Immature natural killer cell (primary cell): Measurements from ENCODE around the gene CLDN2. TPM values are rescaled to one million over a fixed set of nuclear protein-coding genes. Genes with fewer than 3 reads are reported as not detected.
"Not testable (repeated sequence)": the region's sequence is repeated elsewhere in the genome, so short reads cannot be mapped to it uniquely, and the experiment has no call there.

ENCODE experiments used
- DNase-seq, 3 donors: peaks; one replicate each; pipeline ENCODE4 v3.0.0; 2022; ENCODE audit warnings: mixed read lengths in 1 of 3
- H3K27ac Mint-ChIP-seq, 6 donors: one replicate each; pipeline ENCODE4 v1.8.0; 2020; ENCODE audit warnings: mixed read lengths in 6 of 6, mild to moderate bottlenecking in 5 of 6, inconsistent platforms in 4 of 6, moderate library complexity in 3 of 6
- H3K27me3 Mint-ChIP-seq, 3 donors: one replicate each; pipeline ENCODE4 v1.8.0; 2020 to 2021; ENCODE audit warnings: low read depth in 3 of 3, mild to moderate bottlenecking in 3 of 3, mixed read lengths in 3 of 3, moderate library complexity in 3 of 3, inconsistent platforms in 1 of 3
- H3K36me3 Mint-ChIP-seq, 3 donors: one replicate each; pipeline ENCODE4 v1.8.0; 2020; ENCODE audit warnings: mixed read lengths in 3 of 3, inconsistent platforms in 2 of 3, mild to moderate bottlenecking in 2 of 3
- H3K4me1 Mint-ChIP-seq, 2 donors: one replicate each; pipeline ENCODE4 v1.8.0; 2020; ENCODE audit warnings: inconsistent platforms in 2 of 2, mild to moderate bottlenecking in 2 of 2, mixed read lengths in 2 of 2, moderate library complexity in 1 of 2
- H3K4me3 Mint-ChIP-seq, 5 donors: one replicate each; pipeline ENCODE4 v1.8.0; 2020; ENCODE audit warnings: mild to moderate bottlenecking in 5 of 5, mixed read lengths in 5 of 5, inconsistent platforms in 3 of 5, moderate library complexity in 3 of 5
- H3K9me3 Mint-ChIP-seq, 6 donors: one replicate each; pipeline ENCODE4 v1.8.0; 2020; ENCODE audit warnings: mild to moderate bottlenecking in 6 of 6, mixed read lengths in 6 of 6, inconsistent platforms in 4 of 6, moderate library complexity in 3 of 6
- polyA plus RNA-seq, 3 donors: library from polyadenylated mRNA; unstranded; fragments of 300-500 nt; fragmentation: Illumina TruSeq; gene quantifications; one replicate each; pipeline ENCODE4 v1.2.3, GENCODE V29; 2021

CLDN2 gene
- not detected for polyA plus RNA-seq

DNA sequence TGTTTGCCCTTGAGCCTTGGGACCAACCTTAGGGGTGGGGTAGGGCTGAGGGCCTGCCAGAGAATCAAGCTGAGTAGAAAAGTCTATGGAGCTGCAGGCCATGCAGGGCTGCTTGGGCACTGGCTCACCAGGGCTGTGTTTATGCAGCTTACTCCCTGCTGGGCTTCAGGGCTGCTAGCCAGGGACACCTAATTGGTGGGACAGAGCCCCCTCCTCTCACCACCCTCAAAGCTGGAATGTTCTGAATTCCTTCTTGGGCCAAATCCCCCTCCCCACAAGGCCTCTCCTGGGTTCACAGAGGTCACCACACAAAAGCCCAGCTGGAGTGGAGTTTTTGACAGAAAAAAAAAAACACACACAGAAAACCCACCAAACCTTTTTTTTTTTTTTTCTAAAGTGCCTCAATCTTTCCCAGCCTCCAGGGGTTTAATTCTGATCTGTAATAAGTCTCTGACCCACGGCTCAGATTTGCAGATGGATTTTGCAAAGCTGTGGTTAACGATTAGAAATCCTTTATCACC is at the start of gene CLDN2:
CLDN2 (plus strand) TSS at position 471 of the 521 bp plus-strand sequence. CDS start 7,827 bp downstream, outside the sequence.
- Mint-ChIP-seq H3K36me3 (no peaks in the 10 kb centered on the region), H3K4me1 (peaks cover 6 to 8% of the 10 kb centered on the region in 2 donors), H3K27me3 (peaks cover 0 to 9% (median 4%) of the 10 kb centered on the region in 3 donors), H3K9me3 (peaks cover 0 to 4% (median 0%) of the 10 kb centered on the region in 6 donors), H3K27ac (no peak within 1 kb of the TSS), H3K4me3 (no peak within 1 kb of the TSS)
- DNase-seq = no peak

DNA sequence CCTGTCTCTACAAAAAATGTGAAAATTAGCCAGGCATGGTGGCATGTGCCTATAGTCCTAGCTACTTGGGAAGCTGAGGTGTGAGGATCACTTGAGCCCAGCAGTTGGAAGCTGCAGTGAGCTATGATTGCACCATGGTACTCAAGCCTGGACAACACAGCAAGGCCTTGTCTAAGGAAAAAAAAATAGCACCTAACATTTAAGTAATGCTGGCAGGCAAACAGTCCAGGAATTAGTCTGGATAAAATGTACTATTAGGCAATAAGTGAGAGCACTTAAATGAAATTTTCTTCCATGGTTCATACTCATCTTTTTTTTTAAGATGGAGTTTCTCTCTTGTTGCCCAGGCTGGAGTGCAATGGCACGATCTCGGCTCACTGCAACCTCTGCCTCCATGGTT is 47.4 kb upstream of the CLDN2 start:
- not testable (repeated sequence) for H3K9me3 Mint-ChIP-seq, H3K27ac Mint-ChIP-seq, H3K36me3 Mint-ChIP-seq, DNase-seq, H3K4me1 Mint-ChIP-seq, H3K4me3 Mint-ChIP-seq
- peaks cover 0 to 11% (median 3%) of the 10 kb centered on the region in 3 donors for H3K27me3 Mint-ChIP-seq

DNA sequence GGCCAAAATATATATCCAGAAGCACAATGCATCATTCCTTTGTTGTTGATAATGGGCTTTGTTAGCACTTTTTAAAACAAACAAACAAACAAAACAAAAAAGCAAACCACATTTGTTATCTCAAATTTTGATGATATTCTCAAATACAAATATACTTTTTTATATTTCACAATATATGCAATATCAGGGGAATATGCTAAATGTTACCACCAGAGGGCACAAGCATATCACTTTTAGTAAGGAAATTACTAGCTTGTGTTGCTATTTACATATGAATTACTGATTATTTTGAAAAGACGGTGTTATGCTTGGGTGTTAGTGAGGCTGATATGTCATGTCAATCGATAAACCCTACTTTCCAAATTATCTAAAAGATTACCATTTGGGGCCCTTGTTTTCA is 46.1 kb upstream of the CLDN2 start:
- peaks cover 0 to 11% (median 1%) of the 10 kb centered on the region in 3 donors for H3K27me3 Mint-ChIP-seq
- H3K4me1 Mint-ChIP-seq = no peaks in the 10 kb centered on the region
- H3K27ac Mint-ChIP-seq = no peak overlapping the region
- no peaks in the 10 kb centered on the region for H3K36me3 Mint-ChIP-seq
- no peak overlapping the region for H3K4me3 Mint-ChIP-seq
- no peaks in the 10 kb centered on the region for H3K9me3 Mint-ChIP-seq
- DNase-seq = peak in 2 of 3 donors; percentile 5 to 14

DNA sequence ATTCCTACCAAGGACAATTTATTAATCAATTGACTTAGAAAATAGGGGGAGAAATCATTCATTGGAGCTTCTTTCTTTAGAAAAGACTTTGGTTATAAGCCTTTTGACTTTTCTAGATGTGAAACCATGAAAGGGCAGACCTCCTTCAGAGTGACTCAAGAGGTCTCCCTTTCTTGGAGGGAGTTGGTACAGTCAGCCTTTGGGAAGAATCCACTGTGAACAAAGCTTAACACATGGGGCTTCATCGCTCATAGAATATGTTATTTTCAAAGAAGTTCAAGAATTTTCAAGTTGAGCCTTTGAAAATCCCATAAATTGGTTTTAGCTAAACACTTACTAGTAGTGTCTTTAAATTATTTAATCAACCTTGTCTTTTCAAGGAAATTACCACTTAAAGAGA is 45.1 kb upstream of the CLDN2 start:
- no peak overlapping the region for H3K4me3 Mint-ChIP-seq

DNA sequence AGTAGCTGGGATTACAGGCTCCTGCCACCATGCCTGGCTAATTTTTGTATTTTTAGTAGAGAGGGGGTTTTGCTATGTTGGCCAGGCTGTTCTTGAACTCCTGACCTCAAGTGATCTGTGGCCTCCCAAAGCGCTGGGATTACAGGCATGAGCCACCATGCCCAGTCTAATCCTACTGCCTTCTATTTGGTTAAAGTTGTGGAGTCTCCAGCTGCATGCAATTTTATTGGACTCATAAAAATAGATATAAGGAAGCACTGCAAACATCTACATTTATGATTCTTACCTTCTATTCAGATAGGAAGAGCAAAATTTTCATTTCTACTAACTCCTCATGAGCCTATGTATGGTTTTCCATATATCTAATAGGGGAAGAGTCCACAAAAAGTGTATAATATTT is 30.7 kb upstream of the CLDN2 start:
- Mint-ChIP-seq H3K4me3 (no peak overlapping the region), H3K4me1 (no peaks in the 10 kb centered on the region), H3K9me3 (no peaks in the 10 kb centered on the region), H3K27ac (no peak overlapping the region), H3K36me3 (no peaks in the 10 kb centered on the region), H3K27me3 (peaks cover 0 to 26% (median 14%) of the 10 kb centered on the region in 3 donors)
- DNase-seq = no peak

More for the DNA sequence above, 45.1 kb upstream of the CLDN2 start:
- H3K27ac Mint-ChIP-seq = no peak overlapping the region
- H3K27me3 Mint-ChIP-seq = peaks cover 0 to 11% (median 4%) of the 10 kb centered on the region in 3 donors
- no peaks in the 10 kb centered on the region for H3K36me3 Mint-ChIP-seq
- H3K9me3 Mint-ChIP-seq = no peaks in the 10 kb centered on the region
- no peaks in the 10 kb centered on the region for H3K4me1 Mint-ChIP-seq
- DNase-seq = no peak

GRCh38 chrX:106891762-106892460 is 28.3 kb upstream of the CLDN2 start:
- H3K27ac Mint-ChIP-seq = no peak overlapping the region
- H3K4me3 Mint-ChIP-seq = no peak overlapping the region
- DNase-seq = no peak
- peaks cover 0 to 2% (median 0%) of the 10 kb centered on the region in 6 donors for H3K9me3 Mint-ChIP-seq
- H3K4me1 Mint-ChIP-seq = no peaks in the 10 kb centered on the region
- H3K36me3 Mint-ChIP-seq = no peaks in the 10 kb centered on the region
- H3K27me3 Mint-ChIP-seq = peaks cover 0 to 23% (median 14%) of the 10 kb centered on the region in 3 donors

DNA sequence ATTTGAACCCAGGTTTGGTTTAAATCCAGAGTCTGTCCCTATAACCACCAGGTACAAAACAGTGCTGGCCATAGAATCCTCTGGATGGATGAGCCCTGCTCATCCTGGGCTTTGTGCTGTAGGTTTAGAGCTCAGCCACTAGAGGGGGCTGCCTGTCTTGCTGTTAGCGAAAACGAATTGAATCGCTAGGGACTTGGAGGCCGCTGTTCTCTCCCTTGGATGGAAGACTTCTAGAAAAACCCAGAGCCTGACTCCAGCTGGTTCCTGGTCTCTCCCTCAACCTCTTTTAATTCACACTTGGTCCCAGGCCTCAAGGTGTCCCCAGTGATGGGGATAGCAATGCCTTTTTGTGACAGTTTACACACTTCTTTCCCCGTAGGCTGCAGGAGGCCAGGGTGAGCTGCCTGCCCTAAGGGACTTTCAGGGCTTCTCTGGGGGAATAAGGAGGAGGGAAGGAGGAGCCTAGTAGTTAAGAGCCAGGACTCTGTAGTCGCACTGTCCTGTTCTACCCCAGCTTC is 25.8 kb upstream of the CLDN2 start:
- Mint-ChIP-seq H3K36me3 (no peaks in the 10 kb centered on the region), H3K27me3 (peaks cover 0 to 18% (median 11%) of the 10 kb centered on the region in 3 donors), H3K9me3 (peaks cover 0 to 2% (median 0%) of the 10 kb centered on the region in 6 donors), H3K4me1 (no peaks in the 10 kb centered on the region), H3K27ac (no peak overlapping the region), H3K4me3 (no peak overlapping the region)
- peak; percentile 26 to 37 (median 27) for DNase-seq

DNA sequence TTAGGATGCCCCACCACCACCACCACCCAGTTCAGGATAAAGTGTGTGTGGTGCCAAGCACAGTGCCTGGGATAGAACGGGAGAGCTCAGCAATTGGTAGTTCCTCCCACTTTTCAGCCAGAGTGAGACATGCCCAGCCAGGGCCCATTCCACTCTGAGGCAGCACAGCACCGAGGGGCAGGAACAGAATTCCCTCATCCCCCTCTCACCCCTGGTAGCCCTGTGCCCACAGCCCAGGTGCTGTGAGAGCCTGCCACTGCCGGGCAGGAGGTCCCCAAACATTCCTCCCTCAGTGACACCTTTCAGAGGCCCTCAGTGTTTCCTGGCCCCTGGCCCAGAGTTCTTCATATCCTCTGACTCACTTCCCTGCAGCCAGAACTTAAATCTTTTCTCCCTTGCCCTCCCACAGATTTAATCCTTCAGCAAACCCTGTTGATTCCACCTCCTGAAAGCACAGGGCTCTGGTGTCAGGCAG is 25.2 kb upstream of the CLDN2 start:
- no peak overlapping the region for H3K27ac Mint-ChIP-seq
- H3K4me3 Mint-ChIP-seq = no peak overlapping the region
- no peaks in the 10 kb centered on the region for H3K36me3 Mint-ChIP-seq
- peaks cover 0 to 12% (median 8%) of the 10 kb centered on the region in 3 donors for H3K27me3 Mint-ChIP-seq
- H3K9me3 Mint-ChIP-seq = peaks cover 0 to 2% (median 0%) of the 10 kb centered on the region in 6 donors
- no peaks in the 10 kb centered on the region for H3K4me1 Mint-ChIP-seq
- no peak for DNase-seq

DNA sequence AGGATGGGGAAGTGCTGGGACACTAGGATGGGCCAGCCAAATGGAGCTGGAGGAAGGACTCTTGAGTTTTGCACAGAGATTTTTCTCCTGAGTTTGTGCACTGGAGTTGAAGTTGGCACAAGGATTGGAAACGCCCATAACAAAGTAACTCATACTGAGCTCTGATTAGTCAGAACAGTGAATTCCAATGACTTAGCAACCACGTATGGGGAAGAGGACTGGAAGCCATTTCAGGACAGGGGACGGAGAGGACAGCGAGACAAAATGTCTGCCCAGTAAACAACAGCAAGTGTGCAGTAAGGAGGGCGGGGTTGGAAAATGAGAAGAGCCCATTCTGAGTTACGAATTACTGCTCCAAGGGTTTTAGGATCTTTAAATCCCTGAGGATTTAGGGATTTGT is 22.9 kb upstream of the CLDN2 start:
- Mint-ChIP-seq H3K27ac (no peak overlapping the region), H3K4me3 (no peak overlapping the region), H3K9me3 (peaks cover 0 to 2% (median 0%) of the 10 kb centered on the region in 6 donors), H3K27me3 (peaks cover 1 to 9% (median 5%) of the 10 kb centered on the region in 3 donors), H3K4me1 (no peaks in the 10 kb centered on the region), H3K36me3 (no peaks in the 10 kb centered on the region)
- no peak for DNase-seq

GRCh38 chrX:106898462-106898861 is 21.7 kb upstream of the CLDN2 start:
- Mint-ChIP-seq H3K9me3 (peaks cover 0 to 2% (median 0%) of the 10 kb centered on the region in 6 donors), H3K27ac (no peak overlapping the region), H3K27me3 (peaks cover 1 to 5% (median 4%) of the 10 kb centered on the region in 3 donors), H3K36me3 (no peaks in the 10 kb centered on the region), H3K4me1 (no peaks in the 10 kb centered on the region), H3K4me3 (no peak overlapping the region)
- peak in 1 of 3 donors; percentile 14 for DNase-seq

DNA sequence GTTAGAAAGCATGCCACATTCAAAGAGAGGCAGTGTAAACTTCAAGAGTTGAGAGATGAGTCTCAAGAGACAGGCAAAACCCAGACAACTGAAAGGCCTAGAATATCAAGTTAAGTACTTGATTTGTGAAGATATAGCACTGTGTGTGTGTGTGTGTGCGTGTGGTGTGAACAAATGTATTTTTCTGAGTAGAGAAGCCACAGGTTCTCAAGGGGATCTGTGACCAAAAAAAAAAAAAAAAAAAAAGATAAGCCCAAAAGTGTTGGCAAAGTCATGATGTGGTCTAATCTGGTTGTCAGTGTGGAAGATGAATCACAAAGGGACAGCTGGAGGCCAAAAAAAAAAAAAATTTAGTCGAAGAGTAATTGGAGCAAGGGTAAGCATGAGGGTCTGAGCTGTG is 20.9 kb upstream of the CLDN2 start:
- Mint-ChIP-seq H3K4me1 (no peaks in the 10 kb centered on the region), H3K9me3 (peaks cover 0 to 2% (median 0%) of the 10 kb centered on the region in 6 donors), H3K36me3 (no peaks in the 10 kb centered on the region), H3K27ac (no peak overlapping the region), H3K4me3 (no peak overlapping the region), H3K27me3 (peaks cover 0 to 5% (median 1%) of the 10 kb centered on the region in 3 donors)
- DNase-seq = no peak

DNA sequence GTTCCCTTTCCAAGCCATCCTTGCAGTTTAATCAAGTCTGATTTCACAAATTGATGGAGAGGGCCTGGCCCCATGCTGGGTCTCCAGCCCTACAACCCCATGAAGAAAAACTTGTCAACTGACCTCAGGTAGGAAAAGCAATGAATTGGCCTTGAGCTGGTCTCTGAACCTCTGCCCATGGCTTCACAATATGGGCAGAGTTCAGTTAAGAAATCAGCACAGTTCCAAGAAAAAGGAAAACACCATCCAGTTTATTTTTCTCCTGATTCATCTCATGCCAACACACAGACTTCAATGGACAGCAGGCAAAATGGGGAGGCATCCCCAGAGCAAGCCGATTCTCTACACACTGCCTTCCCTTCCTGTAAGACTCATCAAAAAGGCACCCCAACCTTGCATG is 20.4 kb upstream of the CLDN2 start:
- Mint-ChIP-seq H3K27ac (no peak overlapping the region), H3K36me3 (no peaks in the 10 kb centered on the region), H3K27me3 (peaks cover 0 to 2% (median 1%) of the 10 kb centered on the region in 3 donors), H3K4me3 (no peak overlapping the region), H3K9me3 (peaks cover 0 to 2% (median 0%) of the 10 kb centered on the region in 6 donors), H3K4me1 (no peaks in the 10 kb centered on the region)
- no peak for DNase-seq

GRCh38 chrX:106901341-106901740 is 18.9 kb upstream of the CLDN2 start:
- no peak overlapping the region for H3K27ac Mint-ChIP-seq
- H3K9me3 Mint-ChIP-seq = no peaks in the 10 kb centered on the region
- no peaks in the 10 kb centered on the region for H3K4me1 Mint-ChIP-seq
- no peak for DNase-seq
- peaks cover 1 to 2% (median 2%) of the 10 kb centered on the region in 3 donors for H3K27me3 Mint-ChIP-seq
- no peaks in the 10 kb centered on the region for H3K36me3 Mint-ChIP-seq
- H3K4me3 Mint-ChIP-seq = no peak overlapping the region

DNA sequence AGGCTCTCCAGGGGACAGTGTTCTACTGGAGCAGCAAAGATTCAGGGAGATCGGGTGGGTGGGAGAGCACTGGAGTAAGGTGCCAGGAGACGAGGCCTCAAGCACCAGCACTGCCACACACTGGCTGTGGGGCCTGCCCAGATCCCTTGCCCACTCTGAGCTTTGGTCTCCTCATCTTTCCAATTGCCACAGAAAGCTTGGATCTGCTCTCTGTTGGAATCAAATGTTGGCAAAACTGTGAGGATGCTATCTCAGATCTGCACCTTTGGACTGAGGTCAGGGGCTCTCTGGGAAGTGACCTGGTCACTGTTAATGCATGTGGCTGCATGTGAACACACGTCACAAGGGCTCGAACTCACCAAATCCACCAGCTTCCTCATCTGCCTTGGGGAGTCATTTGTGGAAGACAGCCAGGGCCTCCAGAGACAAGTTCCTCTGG is 18.4 kb upstream of the CLDN2 start:
- Mint-ChIP-seq H3K27me3 (peaks cover 0 to 2% (median 1%) of the 10 kb centered on the region in 3 donors), H3K4me3 (no peak overlapping the region), H3K36me3 (no peaks in the 10 kb centered on the region)

More for the DNA sequence above, 18.4 kb upstream of the CLDN2 start:
- no peaks in the 10 kb centered on the region for H3K9me3 Mint-ChIP-seq
- no peak overlapping the region for H3K27ac Mint-ChIP-seq
- H3K4me1 Mint-ChIP-seq = no peaks in the 10 kb centered on the region
- DNase-seq = no peak
